ENCODE results near the gene FOXL2. TPM values are rescaled to one million over a fixed set of nuclear protein-coding genes. Genes with fewer than 3 reads are reported as not detected.

The FOXL2 gene
- polyA plus RNA-seq, 10 donors, result 0.04 to 0.41 (median 0.08) TPM; not detected in 4

DNA sequence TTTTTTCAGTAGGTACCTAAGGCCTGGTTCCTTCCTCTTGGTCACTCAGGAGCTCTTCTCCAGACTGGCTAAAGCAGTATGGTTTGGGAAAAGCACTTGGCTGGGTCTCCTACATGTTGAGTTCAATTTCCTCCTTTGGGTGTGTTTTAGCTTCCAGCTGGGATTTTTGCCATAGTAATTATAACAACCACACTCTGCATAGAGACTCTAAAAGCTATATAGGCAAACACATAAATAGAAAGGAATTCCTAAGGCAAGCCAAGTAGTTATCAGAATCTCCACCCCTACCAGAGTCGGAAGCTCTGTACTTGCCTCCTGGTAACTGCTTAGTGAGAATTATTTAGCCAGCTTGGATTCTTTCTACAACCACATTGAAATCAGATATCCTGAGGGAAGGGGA lies 48.6 kb downstream of the FOXL2 start:
- peak; percentile 33 to 72 (median 58) for DNase-seq

Other genes starting within 250 kb of the FOXL2 start
- gene PIK3CB, start 112.2 kb downstream of the FOXL2 start, polyA plus RNA-seq (ENCODE audit: insufficient read length in 10 of 10), result 10 to 100 TPM in 5 of 10 donors, 1 to 10 TPM in 5; 7.2 to 15.3 (median 10.1) TPM
- gene FOXL2NB, start 80 bp upstream of the FOXL2 start, polyA plus RNA-seq (ENCODE audit: insufficient read length in 10 of 10), result under 1 TPM in 7 of 10 donors, not detected in 3; 0.05 to 0.35 (median 0.13) TPM
- not detected for gene PRR23A, start 59.1 kb upstream of the FOXL2 start, polyA plus RNA-seq (ENCODE audit: insufficient read length in 10 of 10)
- not detected for gene PRR23B, start 73.8 kb upstream of the FOXL2 start, polyA plus RNA-seq (ENCODE audit: insufficient read length in 10 of 10)
- gene PRR23C, start 97.8 kb upstream of the FOXL2 start, polyA plus RNA-seq (ENCODE audit: insufficient read length in 10 of 10), result not detected

Measured in muscle of back (tissue), 11 donors.